Right renal pelvis (tissue), 4 donors: Measurements from ENCODE around the gene RASGRP3. TPM values are rescaled to one million over a fixed set of nuclear protein-coding genes. Genes with fewer than 3 reads are reported as not detected.

ENCODE experiments used
- DNase-seq, 4 donors: peaks; one replicate each; pipeline ENCODE4 v3.0.0-alpha.2; 2013; ENCODE audit warnings: low read depth in 4 of 4, low spot score in 3 of 4, missing footprints in 1 of 4
- polyA plus RNA-seq, 4 donors: library from polyadenylated mRNA; unstranded; fragments of 120-200 nt; gene quantifications; one replicate each; pipeline ENCODE4 v1.2.1, GENCODE V29; 2013; ENCODE audit not compliant: insufficient read length in 4 of 4

RASGRP3 gene
- polyA plus RNA-seq, 4 donors = 17.1 to 27.1 (median 22.9) TPM

DNA sequence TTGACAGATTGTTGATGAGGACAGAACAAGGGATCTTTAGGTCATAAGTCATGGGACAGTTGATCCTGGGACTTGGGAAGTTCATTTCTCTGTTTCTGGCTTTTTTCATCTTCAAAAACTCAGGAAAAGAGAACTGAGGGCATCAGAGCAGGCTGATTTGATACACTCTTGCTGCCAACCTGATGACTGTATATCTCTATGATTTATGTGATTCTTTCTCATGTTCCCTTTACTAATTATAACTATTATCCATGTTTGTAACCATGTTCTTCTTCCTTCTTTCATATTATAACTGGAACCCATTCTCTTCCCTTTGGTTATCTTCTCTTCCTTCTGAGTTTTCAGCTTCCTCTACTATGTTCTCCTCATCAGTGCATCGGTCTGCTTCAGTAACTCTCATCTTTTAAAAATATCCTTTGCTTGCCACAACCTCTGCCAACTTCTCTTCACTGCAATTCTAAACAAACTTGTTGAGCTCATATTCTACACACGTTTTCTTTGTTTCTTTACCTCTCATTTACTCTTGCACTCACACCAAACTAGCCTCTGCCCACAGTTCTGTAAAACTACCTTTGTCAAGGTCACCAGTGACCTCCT is 13.5 kb downstream of the RASGRP3 start:
- no peak for DNase-seq

- no peak for DNase-seq
These were observed 15.1 kb downstream of the RASGRP3 start for GRCh38 chr2:33491441-33492084.

GRCh38 chr2:33492399-33493134 is 16.1 kb downstream of the RASGRP3 start:
- no peak for DNase-seq

GRCh38 chr2:33494155-33494779 is 17.8 kb downstream of the RASGRP3 start:
- DNase-seq = no peak

DNA sequence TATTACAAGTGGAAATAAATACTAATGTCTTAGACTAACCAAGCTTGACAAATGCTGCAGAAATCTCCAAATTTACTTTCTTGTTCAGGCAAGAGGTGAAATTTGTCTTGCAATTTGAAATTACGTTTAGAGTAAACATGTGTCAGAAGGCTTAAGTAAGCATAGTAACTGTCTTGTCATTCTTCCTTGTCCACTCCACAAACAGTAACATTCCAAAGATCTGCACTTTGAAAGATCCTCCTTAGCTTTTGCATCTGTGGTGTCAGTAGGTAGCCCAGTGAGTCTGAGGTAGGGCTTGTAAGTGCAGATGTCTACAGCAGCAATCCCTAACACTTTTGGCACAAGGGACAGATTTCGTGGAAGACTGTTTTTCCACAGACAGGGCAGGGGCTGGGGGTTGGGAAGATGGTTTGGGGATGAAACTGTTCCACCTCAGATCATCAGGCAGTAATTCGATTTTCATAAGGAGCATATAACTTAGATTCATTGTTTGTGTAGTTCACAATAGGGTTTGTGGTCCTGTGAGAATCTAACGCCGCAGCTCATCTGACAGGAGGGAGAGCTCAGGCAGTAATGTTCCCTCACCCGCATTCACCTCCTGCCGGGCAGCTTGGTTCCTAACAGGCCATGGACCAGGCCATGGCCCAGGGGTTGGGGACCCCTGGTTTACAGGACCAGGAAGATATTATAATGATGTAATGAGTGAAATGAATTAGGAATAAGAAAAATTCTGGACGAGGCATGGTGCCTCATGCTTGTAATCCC is 18.6 kb downstream of the RASGRP3 start:
- DNase-seq = no peak

- no peak for DNase-seq
These were observed 19.2 kb downstream of the RASGRP3 start for GRCh38 chr2:33495683-33496082.

DNA sequence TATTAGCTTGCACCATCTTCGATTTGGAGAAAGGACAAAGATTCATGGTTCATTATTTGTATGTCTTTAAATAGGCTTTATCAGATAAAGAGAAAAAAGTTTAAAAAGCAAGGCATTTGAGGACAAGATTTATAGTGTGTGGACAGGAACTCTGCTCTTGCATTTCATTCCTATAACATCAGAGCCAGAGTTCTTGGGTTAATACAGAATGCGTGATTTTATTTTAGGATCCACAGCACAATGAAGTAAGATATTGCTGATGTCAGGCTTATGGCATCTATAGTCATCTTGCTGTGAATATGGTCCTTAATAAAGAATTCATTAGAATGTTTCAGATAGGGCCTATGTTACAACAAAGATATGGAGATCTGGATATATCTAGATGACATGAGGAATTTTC is 19.7 kb downstream of the RASGRP3 start:
- DNase-seq = no peak

- no peak for DNase-seq
These were observed 20.3 kb downstream of the RASGRP3 start for GRCh38 chr2:33496726-33497125.

DNA sequence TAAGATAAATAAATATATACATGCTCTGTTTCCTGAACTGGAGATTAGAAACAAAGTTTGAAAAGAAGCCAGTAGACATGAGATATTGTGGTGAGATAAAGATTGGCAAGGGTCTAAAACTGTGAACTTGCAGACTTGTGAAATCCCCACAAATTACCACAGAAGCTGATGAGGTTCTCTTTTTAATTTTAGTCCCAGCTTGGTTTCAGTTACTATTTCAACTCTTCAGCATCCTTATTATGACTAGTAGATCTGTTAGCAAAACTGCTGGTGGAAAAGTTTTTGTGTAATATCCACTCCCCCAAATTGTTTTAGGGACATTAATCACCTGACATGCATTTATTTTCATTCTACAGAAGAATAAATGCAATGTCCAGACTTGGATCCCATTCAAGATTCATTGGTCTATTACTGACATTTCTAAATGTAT is 20.8 kb downstream of the RASGRP3 start:
- no peak for DNase-seq

DNA sequence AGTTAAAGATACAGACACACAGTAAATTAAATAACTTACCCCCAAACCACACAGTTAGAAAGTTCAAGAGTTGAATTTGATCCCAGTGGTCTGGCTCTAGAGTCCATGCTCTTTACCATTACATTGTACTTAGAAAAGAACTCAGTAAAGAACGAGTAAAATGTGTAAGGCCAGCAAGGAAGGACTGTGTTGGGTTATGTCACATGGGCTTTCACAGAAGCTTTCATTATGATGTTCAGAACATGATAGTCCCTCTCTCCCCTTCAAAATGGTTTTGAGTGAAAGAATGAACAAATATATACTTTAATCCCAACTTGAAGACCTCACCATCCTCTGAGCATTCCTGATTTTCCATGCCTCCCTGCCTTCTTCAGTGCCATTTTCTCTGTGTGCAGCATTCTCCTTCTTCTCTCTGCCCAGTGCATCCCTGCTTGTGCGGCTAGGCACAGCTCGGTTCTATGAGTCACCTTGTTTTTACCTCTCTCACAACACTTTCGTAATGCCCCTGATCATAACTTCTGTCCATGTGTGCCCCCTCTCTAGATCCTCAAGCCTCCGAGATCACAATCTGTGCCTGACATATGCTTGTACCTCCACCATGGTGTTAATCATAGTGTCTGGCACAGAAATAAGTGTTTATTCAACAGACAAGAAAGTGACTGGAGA is 22.0 kb downstream of the RASGRP3 start:
- no peak for DNase-seq

GRCh38 chr2:33500177-33500576 is 23.7 kb downstream of the RASGRP3 start:
- DNase-seq = no peak

DNA sequence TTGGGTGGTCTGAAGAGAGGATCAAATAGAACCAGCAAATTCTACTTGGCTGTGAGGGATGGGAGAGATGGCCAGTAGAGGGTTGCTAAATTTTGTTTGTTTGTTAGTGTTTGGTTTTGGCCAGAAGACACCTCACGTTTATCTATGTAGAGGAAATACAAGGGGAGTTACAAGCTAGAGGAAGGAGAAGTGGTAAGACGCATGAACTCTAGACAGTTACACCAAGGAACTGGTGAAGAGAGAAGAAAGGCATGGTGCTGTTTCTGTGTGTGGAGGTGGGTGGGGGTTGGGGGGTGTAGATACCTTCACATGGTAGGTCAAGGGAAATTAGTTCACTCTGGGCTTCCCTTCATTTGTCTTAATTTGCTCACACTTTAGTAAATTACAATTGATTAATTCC is 25.6 kb downstream of the RASGRP3 start:
- no peak for DNase-seq

DNA sequence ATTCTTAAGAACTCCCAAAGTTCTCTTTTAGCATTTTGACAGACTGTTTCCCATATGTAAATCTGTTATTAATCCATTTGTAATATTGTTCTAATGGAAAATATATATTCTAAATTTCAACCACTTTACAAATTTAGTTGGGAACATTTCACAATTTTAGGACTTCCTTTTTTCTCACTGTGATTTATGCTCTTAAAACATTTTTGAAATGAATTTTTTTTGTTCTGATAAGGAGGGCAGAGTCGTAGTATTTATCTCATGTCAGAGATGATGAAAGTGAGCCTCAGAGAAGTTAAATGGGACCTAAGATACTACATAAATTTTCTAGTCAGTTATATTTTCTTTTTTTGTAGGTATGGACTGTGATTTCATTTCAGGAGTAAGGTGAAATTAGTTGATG is 26.6 kb downstream of the RASGRP3 start:
- no peak for DNase-seq

- DNase-seq = no peak
These were observed 29.5 kb downstream of the RASGRP3 start for GRCh38 chr2:33505966-33506365.

DNA sequence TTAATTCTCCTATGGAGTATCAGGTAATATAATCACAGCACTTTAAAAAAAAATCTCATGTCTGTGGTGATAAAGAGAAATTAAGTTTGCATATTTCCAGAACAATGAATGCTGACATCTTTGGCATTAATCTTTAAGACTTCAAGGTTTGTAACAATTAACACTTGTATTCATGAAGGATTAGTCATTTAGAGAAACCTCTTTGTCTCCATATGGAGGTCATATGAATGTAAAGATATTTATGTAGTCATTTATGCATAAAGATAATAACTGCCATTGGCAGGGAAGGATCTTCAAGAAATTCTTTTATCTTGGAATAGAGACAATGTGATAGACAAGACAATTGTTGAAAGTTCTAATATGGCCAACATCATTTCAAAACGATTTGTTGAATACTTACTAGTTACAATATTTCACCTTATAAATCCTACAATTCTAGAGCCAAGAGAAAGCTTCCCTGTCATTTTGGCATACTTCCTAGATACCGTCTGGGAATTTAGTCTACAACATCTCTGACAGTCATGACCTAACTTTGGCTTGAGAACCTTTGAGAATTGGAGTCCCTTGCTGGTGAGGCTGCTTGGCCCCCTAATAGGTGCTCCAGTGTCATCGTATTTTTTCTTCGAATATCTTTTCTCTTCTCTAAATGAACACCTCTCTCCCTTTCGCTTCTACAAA is 33.6 kb downstream of the RASGRP3 start:
- no peak for DNase-seq

GRCh38 chr2:33510586-33510968 is 34.1 kb downstream of the RASGRP3 start:
- no peak for DNase-seq

DNA sequence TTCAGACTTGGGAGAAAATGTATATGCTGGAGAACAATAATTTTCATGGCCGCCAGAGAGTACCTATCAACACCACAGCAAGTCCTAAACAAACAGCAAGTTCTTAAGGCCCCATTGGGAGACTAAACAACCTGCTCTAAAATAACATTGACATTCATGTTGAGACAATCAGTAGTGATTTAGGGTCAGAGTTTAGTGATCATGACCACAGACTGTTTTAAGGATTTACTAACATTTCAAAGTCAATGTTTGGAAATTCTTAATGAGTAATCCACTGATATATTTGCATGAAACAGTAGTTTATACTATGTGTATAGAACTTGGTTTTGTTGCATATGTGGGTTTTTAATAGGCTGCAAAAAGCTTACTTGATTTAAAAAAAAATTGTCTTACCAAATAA is 34.7 kb downstream of the RASGRP3 start:
- no peak for DNase-seq

- no peak for DNase-seq
These were observed 35.7 kb downstream of the RASGRP3 start for GRCh38 chr2:33512112-33512511.

DNA sequence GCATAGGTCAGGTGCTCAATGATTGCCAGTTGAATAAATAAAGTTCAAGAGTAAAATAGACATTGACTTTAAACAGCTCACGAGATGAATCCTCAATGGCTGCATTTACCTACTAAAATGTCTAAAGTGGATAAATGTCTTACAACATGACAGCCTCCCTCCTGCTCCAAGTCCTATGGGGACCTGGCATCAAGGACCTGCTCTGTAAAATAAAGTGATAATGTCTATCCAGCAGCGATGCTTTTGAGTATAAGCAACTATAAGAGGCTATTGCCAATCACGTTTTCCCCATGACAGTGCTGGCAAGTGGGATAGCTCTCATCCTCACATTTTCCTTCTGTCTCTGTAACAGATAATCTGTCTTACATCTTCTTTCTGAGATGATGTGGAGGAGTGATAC is 37.0 kb downstream of the RASGRP3 start:
- no peak for DNase-seq
